GM12891 (cell line): ENCODE results near the gene SLC6A19.

ENCODE experiments used
- PAX5 ChIP-seq: IDR thresholded peaks from 2 replicates; pipeline ENCODE4 v1.6.1; 2011; ENCODE audit warnings: low read length, moderate library complexity, mild to moderate bottlenecking; ENCODE audit not compliant: insufficient read depth, severe bottlenecking
- POLR2A ChIP-seq: IDR thresholded peaks from 2 replicates; pipeline ENCODE4 v1.6.1; 2011; ENCODE audit warnings: low read depth, low read length, control low read depth
- POLR2AphosphoS5 ChIP-seq: IDR thresholded peaks from 2 replicates; pipeline ENCODE4 v1.6.1; 2011; ENCODE audit warnings: low read depth, low read length, control low read depth
- POU2F2 ChIP-seq: IDR thresholded peaks from 2 replicates; pipeline ENCODE4 v1.6.1; 2011; ENCODE audit warnings: low read depth, mild to moderate bottlenecking, control low read depth, low read length, moderate library complexity
- SPI1 ChIP-seq: IDR thresholded peaks from 2 replicates; pipeline ENCODE4 v1.6.1; 2011; ENCODE audit warnings: low read depth, low read length, control low read depth
- TAF1 ChIP-seq: IDR thresholded peaks from 2 replicates; pipeline ENCODE4 v1.6.1; 2011; ENCODE audit warnings: low read depth, low read length, control low read depth

GRCh38 chr5:1186351-1187233, 14.8 kb upstream of the SLC6A19 start:
- TF ChIP-seq POLR2A (no peak), POLR2AphosphoS5 (no peak), SPI1 (no peak), TAF1 (no peak), POU2F2 (no peak), PAX5 (no peak)
